GM23248 (cell line): ENCODE data around the gene POLD1.
A peak's percentile ranks its signal among the peaks of the same experiment; 100 is the strongest.

Experiments used
- EZH2 ChIP-seq: fragments of 200-600 bp; sonication (generic); IDR thresholded peaks from 2 replicates; pipeline ENCODE4 v1.6.1; 2018; ENCODE audit warnings: antibody characterized with exemption, mild to moderate bottlenecking; ENCODE audit not compliant: insufficient read depth, poor library complexity, severe bottlenecking
- EZH2phosphoT487 ChIP-seq: fragments of 200-600 bp; sonication (generic); IDR thresholded peaks from 2 replicates; pipeline ENCODE4 v1.6.1; 2018; ENCODE audit warnings: antibody characterized with exemption, moderate library complexity, mild to moderate bottlenecking, low read depth; ENCODE audit not compliant: insufficient read depth

DNA sequence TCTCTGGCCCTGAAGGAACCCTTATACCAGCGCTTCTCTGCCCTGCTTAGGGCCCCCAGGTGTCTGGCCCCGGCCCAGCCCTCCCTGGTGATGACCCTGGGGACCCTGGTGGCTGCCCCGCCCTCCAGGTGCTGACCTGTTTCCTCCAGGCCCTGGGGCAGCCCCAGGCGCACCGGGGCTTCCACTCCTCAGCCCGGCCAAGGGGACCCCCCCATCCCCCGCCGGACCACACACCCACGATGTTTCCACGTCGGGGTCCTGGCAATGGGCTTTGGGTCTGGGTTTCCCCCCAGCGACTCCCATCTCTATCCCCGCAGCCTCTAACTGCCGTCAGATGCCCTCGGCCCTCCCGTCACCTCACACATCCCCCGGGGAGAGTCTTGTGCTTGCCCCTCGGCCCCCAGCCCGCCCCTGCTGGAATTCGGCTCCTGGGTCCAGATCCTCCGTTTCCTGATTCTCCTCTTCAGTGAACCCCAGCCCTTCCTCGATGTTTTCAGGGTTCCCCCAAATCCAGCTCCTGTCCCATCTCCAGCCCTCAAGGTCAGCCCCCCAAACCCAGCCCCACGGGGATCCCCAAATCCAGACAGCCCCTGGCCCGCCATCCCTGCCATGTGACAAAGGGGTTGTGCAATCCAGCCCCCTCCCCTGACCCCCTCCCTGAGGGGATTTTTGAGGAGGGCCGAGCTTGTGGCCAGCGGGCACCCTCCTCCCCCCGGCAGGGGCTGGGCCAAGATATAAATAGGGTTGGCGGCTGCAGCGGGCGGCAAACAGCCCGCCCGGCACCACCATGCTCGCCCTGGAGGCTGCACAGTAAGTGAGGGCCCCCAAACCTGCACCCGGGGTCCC lies 34.3 kb downstream of the POLD1 start, which contains the start of gene SPIB:
- TF ChIP-seq EZH2 (peak; percentile 50), EZH2phosphoT487 (no peak)
